ENCODE results near the gene NPM1.

GRCh38 chr5:171422902-171423663, 35.4 kb downstream of the NPM1 start:
- TF ChIP-seq CTCF (conservative IDR thresholded peaks at IDR 0.05; ENCODE audit: low read depth, low read length) (no peak), EZH2 (IDR thresholded peaks at IDR 0.05; ENCODE audit: low read length, unreplicated experiment) (no peak)
